PC-9 (cell line): ENCODE results near the gene JAK3.

Experiments used
- CTCF ChIP-seq: fragments of 200-600 bp; sonication (generic); conservative IDR thresholded peaks from 2 replicates; pipeline ENCODE4 v1.6.1; 2017; ENCODE audit warnings: mixed run types, antibody characterized with exemption, mild to moderate bottlenecking, moderate library complexity
- EZH2 ChIP-seq: fragments of 200-600 bp; sonication (generic); IDR thresholded peaks from 2 replicates; pipeline ENCODE4 v1.8.0; 2017; ENCODE audit warnings: antibody characterized with exemption, low read depth

- no peak for TF ChIP-seq EZH2
- TF ChIP-seq CTCF, result no peak
Observed at GRCh38 chr19:17835182-17836006, 12.4 kb downstream of the JAK3 start.
